Lower leg skin (tissue), 4 donors: ENCODE data around the gene ASIC1. TPM values are rescaled to one million over a fixed set of nuclear protein-coding genes. Genes with fewer than 3 reads are reported as not detected.

Source experiments
- DNase-seq, 2 donors: peaks; one replicate each; pipeline ENCODE4 v3.0.0-alpha.2; 2019; ENCODE audit warnings: low spot score in 2 of 2
- H3K4me3 ChIP-seq: fragments of 200-600 bp; sonication (generic); 2 replicates; pipeline ENCODE4 v1.5.1; 2017; ENCODE audit warnings: mild to moderate bottlenecking, low read depth; ENCODE audit not compliant: poor library complexity, severe bottlenecking
- POLR2A ChIP-seq, 2 donors: fragments of 450-650 bp; IDR thresholded peaks; one replicate each; pipeline ENCODE4 v1.6.1; 2016 to 2017; ENCODE audit warnings: antibody characterized with exemption in 2 of 2, mild to moderate bottlenecking in 1 of 2, moderate library complexity in 1 of 2
- whole genome bisulfite sequencing, 2 donors: methylation state at CpG; one replicate each; pipeline ENCODE4 v1.1.5; 2018; 5-methylcytosine and 5-hydroxymethylcytosine counted together
- intact Hi-C: fragments of 100-400 bp; cut with DNase I; formaldehyde crosslinking; loops from one replicate; pipeline ENCODE4 v1.15.0; 2023; ENCODE audit warnings: low total_unique reads
- total RNA-seq, 4 donors: library from RNA; depleted of rRNA; stranded (reverse); fragments of >200 nt; gene quantifications; one replicate each; pipeline ENCODE4 v1.1.0, GENCODE V29; 2016
- TF ChIP-seq, protein P1 (sequence below), 3 donors: fragments of 450-650 bp; IDR thresholded peaks; one replicate each; pipeline ENCODE4 v1.5.1; 2016; ENCODE audit warnings: antibody characterized with exemption in 3 of 3, mild to moderate bottlenecking in 3 of 3, moderate library complexity in 2 of 3

Gene ASIC1
- total RNA-seq, 4 donors from 2014 or later: 0.25 to 1.4 (median 0.42) TPM

DNA sequence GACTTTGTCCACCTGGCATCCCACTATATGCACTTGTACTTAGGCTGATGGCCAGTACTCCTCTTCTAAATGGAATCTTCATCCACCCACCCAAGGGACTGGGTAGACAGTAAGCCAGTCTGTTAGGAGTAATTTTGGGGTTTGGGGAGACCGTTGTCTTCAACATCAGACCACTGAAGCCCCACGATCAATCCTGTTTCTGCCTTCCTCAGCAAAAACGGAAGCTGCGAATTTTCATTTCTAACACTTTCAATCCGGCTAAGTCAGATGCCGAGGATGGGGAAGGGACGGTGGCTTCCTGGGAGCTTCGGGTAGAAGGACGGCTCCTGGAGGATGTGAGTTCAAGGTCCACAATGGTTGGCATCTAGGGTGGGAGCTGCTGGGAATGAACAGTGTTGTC is 29.8 kb downstream of the ASIC1 start:
- intact Hi-C loops: no loop called here
- TF ChIP-seq POLR2A (IDR thresholded peaks at IDR 0.05): no peak
- TF ChIP-seq, protein P1, sequence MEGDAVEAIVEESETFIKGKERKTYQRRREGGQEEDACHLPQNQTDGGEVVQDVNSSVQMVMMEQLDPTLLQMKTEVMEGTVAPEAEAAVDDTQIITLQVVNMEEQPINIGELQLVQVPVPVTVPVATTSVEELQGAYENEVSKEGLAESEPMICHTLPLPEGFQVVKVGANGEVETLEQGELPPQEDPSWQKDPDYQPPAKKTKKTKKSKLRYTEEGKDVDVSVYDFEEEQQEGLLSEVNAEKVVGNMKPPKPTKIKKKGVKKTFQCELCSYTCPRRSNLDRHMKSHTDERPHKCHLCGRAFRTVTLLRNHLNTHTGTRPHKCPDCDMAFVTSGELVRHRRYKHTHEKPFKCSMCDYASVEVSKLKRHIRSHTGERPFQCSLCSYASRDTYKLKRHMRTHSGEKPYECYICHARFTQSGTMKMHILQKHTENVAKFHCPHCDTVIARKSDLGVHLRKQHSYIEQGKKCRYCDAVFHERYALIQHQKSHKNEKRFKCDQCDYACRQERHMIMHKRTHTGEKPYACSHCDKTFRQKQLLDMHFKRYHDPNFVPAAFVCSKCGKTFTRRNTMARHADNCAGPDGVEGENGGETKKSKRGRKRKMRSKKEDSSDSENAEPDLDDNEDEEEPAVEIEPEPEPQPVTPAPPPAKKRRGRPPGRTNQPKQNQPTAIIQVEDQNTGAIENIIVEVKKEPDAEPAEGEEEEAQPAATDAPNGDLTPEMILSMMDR (IDR thresholded peaks at IDR 0.05): no peak
- DNase-seq: no peak
- no peak overlapping the region for H3K4me3 ChIP-seq
- 85 to 86% methylated on average over 9 of the region's 9 CpGs for WGBS, 2 donors

DNA sequence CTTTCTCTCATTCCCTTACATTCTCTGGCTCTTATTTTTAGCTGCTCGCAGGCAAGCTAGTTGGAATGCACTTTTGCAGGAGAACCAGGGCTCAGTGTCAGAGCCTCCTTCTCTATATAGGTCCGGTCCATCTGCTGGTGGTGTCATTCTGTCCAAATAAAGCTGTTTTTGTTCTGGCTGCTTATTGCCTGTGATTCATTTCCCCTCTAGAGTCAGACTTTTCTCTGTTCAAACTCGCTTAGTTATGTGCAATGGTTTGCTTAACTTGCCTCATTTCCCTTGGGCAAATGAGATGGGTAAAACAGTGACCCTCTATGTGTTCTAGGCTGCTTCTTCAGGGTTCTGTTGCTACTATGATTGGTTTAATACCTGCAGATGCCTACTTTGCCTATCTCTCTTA is 30.6 kb downstream of the ASIC1 start:
- TF ChIP-seq, protein P1 (IDR thresholded peaks at IDR 0.05): no peak
- TF ChIP-seq POLR2A (IDR thresholded peaks at IDR 0.05): no peak
- WGBS, 2 donors: 32 to 53% methylated on average over 3 of the region's 3 CpGs
- DNase-seq: no peak
- H3K4me3 ChIP-seq: no peak overlapping the region
- intact Hi-C loops: no loop called here

DNA sequence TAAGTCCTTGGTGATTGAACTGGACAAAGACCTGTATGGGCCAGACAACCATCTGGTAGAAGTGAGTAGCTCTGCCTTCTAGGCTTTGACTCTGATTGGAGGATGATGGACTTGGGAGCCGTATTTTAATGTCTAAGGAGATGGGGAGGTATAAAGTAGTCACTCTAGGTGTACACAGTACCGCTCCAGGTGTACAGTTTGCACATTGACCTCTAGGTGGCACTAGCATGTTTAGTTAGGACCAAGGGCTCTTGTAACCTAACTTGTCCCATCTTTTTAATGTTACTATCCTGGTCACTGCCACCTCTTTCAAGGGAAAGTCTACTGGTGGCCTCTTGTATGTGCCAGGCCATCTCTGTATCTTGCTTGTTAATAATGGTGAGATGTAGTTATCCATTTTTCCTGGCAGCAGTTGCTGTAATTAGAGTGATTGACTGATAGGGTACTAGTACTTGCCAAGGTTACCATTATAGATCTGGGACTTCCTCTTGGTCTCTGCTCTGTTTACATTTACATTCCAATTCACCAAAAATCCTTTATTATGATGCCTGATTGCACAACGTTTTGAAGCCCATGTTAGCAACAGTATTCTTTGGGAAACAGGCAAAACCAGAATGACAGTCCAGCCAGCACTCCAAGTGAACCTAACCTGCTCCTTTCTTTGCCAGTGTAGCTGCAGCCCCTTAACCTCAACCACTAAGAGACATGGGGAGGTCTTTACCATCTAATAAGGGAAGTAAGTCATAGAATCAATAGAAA is 31.4 kb downstream of the ASIC1 start:
- H3K4me3 ChIP-seq: no peak overlapping the region
- 12 to 28% methylated on average over 3 of the region's 3 CpGs for WGBS, 2 donors
- no peak for TF ChIP-seq POLR2A (IDR thresholded peaks at IDR 0.05)
- TF ChIP-seq, protein P1 (IDR thresholded peaks at IDR 0.05): peak in 1 of 3 donors; percentile 49
- DNase-seq: no peak
- intact Hi-C loops: no loop called here

DNA sequence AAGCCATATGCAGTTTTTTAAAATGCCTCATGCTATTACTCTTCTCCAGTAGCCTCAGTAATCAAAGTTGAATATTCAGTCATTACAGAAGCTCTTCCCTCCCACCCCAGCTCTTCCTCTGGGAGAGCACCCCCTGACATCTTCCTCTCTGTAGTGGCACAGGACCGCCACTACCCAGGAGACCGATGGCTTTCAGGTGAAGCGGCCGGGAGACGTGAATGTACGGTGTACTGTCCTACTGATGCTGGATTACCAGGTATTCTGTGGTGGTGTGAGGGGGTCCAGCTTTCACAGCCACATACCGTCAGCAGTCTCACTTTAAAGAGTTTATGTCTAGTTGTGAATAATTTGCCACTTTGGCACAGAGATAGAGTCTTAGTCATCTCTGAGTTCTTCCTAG is 32.3 kb downstream of the ASIC1 start:
- H3K4me3 ChIP-seq: no peak overlapping the region
- WGBS, 2 donors: 97% methylated on average over 7 of the region's 7 CpGs
- intact Hi-C loops: no loop called here
- TF ChIP-seq, protein P1 (IDR thresholded peaks at IDR 0.05): no peak
- TF ChIP-seq POLR2A (IDR thresholded peaks at IDR 0.05): no peak
- DNase-seq: no peak

DNA sequence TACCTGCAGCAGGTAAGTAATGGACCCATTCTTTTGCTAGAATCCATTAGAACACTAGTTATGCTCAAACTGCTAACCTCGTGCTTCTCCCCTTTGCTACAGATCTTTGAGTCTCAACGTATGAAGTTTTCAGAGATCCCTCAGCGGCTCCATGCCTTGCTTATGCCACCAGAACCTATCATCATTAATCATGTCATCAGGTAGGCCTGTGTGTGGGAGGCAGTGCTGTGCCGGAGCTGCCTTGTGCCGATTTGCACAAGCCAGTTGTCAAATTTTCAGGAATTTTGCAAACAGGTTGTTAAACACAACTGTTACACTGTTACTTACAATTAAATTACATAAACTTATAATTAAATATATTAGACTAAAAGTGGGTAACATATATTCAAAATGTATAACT is 33.0 kb downstream of the ASIC1 start:
- TF ChIP-seq, protein P1 (IDR thresholded peaks at IDR 0.05): no peak
- TF ChIP-seq POLR2A (IDR thresholded peaks at IDR 0.05): no peak
- intact Hi-C loops: no loop called here
- DNase-seq: no peak
- no peak overlapping the region for H3K4me3 ChIP-seq
- WGBS, 2 donors: 86 to 87% methylated on average over 5 of the region's 5 CpGs

DNA sequence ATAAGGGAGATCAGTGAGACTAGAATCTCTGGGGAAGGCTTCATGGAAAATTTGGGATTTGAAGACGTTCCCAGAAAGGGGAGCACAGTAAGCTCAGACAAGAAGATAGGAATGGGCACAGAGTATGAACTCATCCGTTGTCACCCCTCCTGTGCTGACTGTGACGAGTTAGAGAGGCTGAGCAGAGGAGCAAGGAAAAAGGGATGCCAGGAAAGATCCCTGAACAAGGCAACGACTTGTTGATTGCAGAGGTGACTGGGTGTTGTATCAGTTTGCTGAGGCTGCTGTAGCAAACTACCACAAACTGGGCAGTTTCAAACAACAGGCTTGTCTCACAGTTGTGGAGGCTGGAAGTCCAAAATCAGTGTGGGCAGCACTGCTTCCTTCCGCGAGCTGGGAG is 40.6 kb downstream of the ASIC1 start:
- H3K4me3 ChIP-seq: no peak overlapping the region
- no peak for DNase-seq
- WGBS, 2 donors: 87 to 88% methylated on average over 6 of the region's 6 CpGs
- no peak for TF ChIP-seq POLR2A (IDR thresholded peaks at IDR 0.05)
- TF ChIP-seq, protein P1 (IDR thresholded peaks at IDR 0.05): no peak
- intact Hi-C loops: no loop called here
